ENCODE data around the gene BARX2. TPM values are rescaled to one million over a fixed set of nuclear protein-coding genes. Genes with fewer than 3 reads are reported as not detected.

Gene BARX2
- polyA plus RNA-seq, 1 of the 3 experiments (the other 2 are of a cell fraction), result not detected

- DNase-seq, result no peak
- H3K9me3 ChIP-seq, result no peaks in the 10 kb centered on the region
- H3F3A ChIP-seq (replicated peaks; ENCODE audit: insufficient read depth), result no peaks in the 10 kb centered on the region
- no peak overlapping the region for H3K27ac ChIP-seq (ENCODE audit: low read depth in 2 of 2, low read length in 1 of 2)
- CTCF ChIA-PET, result no interaction called here
- no peaks in the 10 kb centered on the region; the same call in 1 of the 2 replicates for H3K27me3 ChIP-seq (ENCODE audit: insufficient read depth)
- no peak overlapping the region for H3K4me2 ChIP-seq
- no peaks in the 10 kb centered on the region for H3K9me2 ChIP-seq
- WGBS (ENCODE audit: low lambda C conversion rate), result 0% methylated on average over 1 of the region's 1 CpG
- no peaks in the 10 kb centered on the region for H3K36me3 ChIP-seq (replicated peaks in 1 of 2; ENCODE audit: control insufficient read depth in 1 of 2, insufficient read depth in 2 of 2, low read length in 1 of 2)
- no peaks in the 10 kb centered on the region for H3K4me1 ChIP-seq (ENCODE audit: control insufficient read depth in 1 of 2, insufficient read depth in 2 of 2, low read depth in 1 of 2, low read length in 1 of 2)
- no peaks in the 10 kb centered on the region for H4K20me1 ChIP-seq (ENCODE audit: insufficient read depth)
- no peak overlapping the region for H3K9ac ChIP-seq
- POLR2A ChIA-PET, result no interaction called here
- no peak overlapping the region for H3K4me3 ChIP-seq (ENCODE audit: low read depth in 2 of 2, low read length in 1 of 2)
- TF ChIP-seq EP300 (IDR thresholded peaks at IDR 0.05; ENCODE audit: borderline replicate concordance in 1 of 2, low read depth in 1 of 2, low read length in 1 of 2) (no peak), FOSL2 (IDR thresholded peaks at IDR 0.05; ENCODE audit: borderline replicate concordance, low read depth) (no peak), PBX3 (IDR thresholded peaks at IDR 0.05) (no peak), USF2 (IDR thresholded peaks at IDR 0.05; ENCODE audit: borderline replicate concordance, low read depth, low read length) (no peak), POLR2AphosphoS5 (IDR thresholded peaks at IDR 0.05; ENCODE audit: low read depth, low read length) (no peak), SIN3A (IDR thresholded peaks at IDR 0.05; ENCODE audit: borderline replicate concordance, low read depth, low read length) (no peak), ZBTB33 (IDR thresholded peaks at IDR 0.05; ENCODE audit: borderline replicate concordance, low read depth) (no peak), NRF1 (IDR thresholded peaks at IDR 0.05; ENCODE audit: low read depth, low read length) (no peak), EZH2phosphoT487 (IDR thresholded peaks at IDR 0.05; ENCODE audit: borderline replicate concordance, low read depth) (no peak), JUND (IDR thresholded peaks at IDR 0.05) (no peak)
- no peak overlapping the region for H2AFZ ChIP-seq (ENCODE audit: low read depth)
- H3K79me2 ChIP-seq (ENCODE audit: insufficient read depth), result no peaks in the 10 kb centered on the region
These were observed 108.4 kb downstream of the BARX2 start for GRCh38 chr11:129484068-129484467.

GRCh38 chr11:129489249-129489648 lies 113.6 kb downstream of the BARX2 start:
- POLR2A ChIA-PET, result no interaction called here
- 6% methylated on average over 1 of the region's 1 CpG for WGBS (ENCODE audit: low lambda C conversion rate)
- TF ChIP-seq TEAD4 (IDR thresholded peaks at IDR 0.05; ENCODE audit: borderline replicate concordance, insufficient read depth) (no peak), JUND (IDR thresholded peaks at IDR 0.05) (no peak), ELF1 (IDR thresholded peaks at IDR 0.05) (no peak), TCF12 (IDR thresholded peaks at IDR 0.05) (no peak), REST (IDR thresholded peaks at IDR 0.05; ENCODE audit: low read depth, low read length) (no peak), RCOR1 (IDR thresholded peaks at IDR 0.05; ENCODE audit: low read length) (no peak), MXI1 (IDR thresholded peaks at IDR 0.05; ENCODE audit: low read depth, low read length) (no peak), NFIC (IDR thresholded peaks at IDR 0.05; ENCODE audit: borderline replicate concordance) (no peak), USF2 (IDR thresholded peaks at IDR 0.05; ENCODE audit: borderline replicate concordance, low read depth, low read length) (no peak), PBX3 (IDR thresholded peaks at IDR 0.05) (no peak), GABPA (IDR thresholded peaks at IDR 0.05; ENCODE audit: low read depth) (no peak), FOSL2 (IDR thresholded peaks at IDR 0.05; ENCODE audit: borderline replicate concordance, low read depth) (no peak)

More at GRCh38 chr11:129489249-129489648, 113.6 kb downstream of the BARX2 start:
- Histone ChIP-seq H3K4me3 (ENCODE audit: low read depth in 2 of 2, low read length in 1 of 2) (no peak overlapping the region), H3K79me2 (ENCODE audit: insufficient read depth) (no peaks in the 10 kb centered on the region), H3F3A (replicated peaks; ENCODE audit: insufficient read depth) (no peaks in the 10 kb centered on the region), H3K27me3 (ENCODE audit: insufficient read depth) (no peaks in the 10 kb centered on the region), H3K9me2 (no peaks in the 10 kb centered on the region), H3K9me3 (no peaks in the 10 kb centered on the region), H3K9ac (no peak overlapping the region), H4K20me1 (ENCODE audit: insufficient read depth) (no peaks in the 10 kb centered on the region), H3K36me3 (replicated peaks in 1 of 2; ENCODE audit: control insufficient read depth in 1 of 2, insufficient read depth in 2 of 2, low read length in 1 of 2) (no peaks in the 10 kb centered on the region), H3K4me1 (ENCODE audit: control insufficient read depth in 1 of 2, insufficient read depth in 2 of 2, low read depth in 1 of 2, low read length in 1 of 2) (no peaks in the 10 kb centered on the region; a peak in 1 of 4 replicates), H3K4me2 (no peak overlapping the region), H3K27ac (ENCODE audit: low read depth in 2 of 2, low read length in 1 of 2) (no peak overlapping the region), H2AFZ (ENCODE audit: low read depth) (no peak overlapping the region)
- CTCF ChIA-PET, result no interaction called here
- no peak for DNase-seq
